Right lobe of liver (tissue), 6 donors: ENCODE data around the gene HIGD2A. TPM values are rescaled to one million over a fixed set of nuclear protein-coding genes. Genes with fewer than 3 reads are reported as not detected.

ENCODE experiments used
- ATAC-seq, 4 donors: fragments of 200-7000 bp; cut with Tn5 transposase; one replicate each; pipeline ENCODE4 v1.9.1; 2020; ENCODE audit warnings: mild to moderate bottlenecking in 4 of 4, moderate library complexity in 4 of 4
- DNase-seq, 3 donors: peaks; one replicate each; pipeline ENCODE4 v3.0.0-alpha.2; 2020
- H3K27ac ChIP-seq, 3 donors: fragments of 200-600 bp; one replicate each; pipeline ENCODE4 v1.8.0; 2022
- H3K27me3 ChIP-seq, 2 donors: fragments of 200-600 bp; one replicate each; pipeline ENCODE4 v1.8.0; 2022
- H3K36me3 ChIP-seq, 4 donors: fragments of 200-600 bp; sonication (generic) in 1 of 4; one replicate each; pipeline versions ENCODE4 v1.5.1 to v1.8.0; 2017 to 2022; ENCODE audit warnings: control low read depth in 1 of 4
- H3K4me1 ChIP-seq, 4 donors: fragments of 200-600 bp; sonication (generic) in 1 of 4; one replicate each; pipeline versions ENCODE4 v1.5.1 to v1.8.0; 2017 to 2022; ENCODE audit warnings: control low read depth in 1 of 4
- H3K4me3 ChIP-seq, 3 donors: fragments of 200-600 bp; one replicate each; pipeline ENCODE4 v1.8.0; 2022
- H3K9me3 ChIP-seq, 4 donors: fragments of 200-600 bp; sonication (generic) in 1 of 4; one replicate each; pipeline versions ENCODE4 v1.5.1 to v1.8.0; 2017 to 2022; ENCODE audit warnings: control low read depth in 1 of 4
- POLR2A ChIP-seq: fragments of 450-650 bp; IDR thresholded peaks from one replicate; pipeline ENCODE4 v1.6.1; 2017; ENCODE audit warnings: antibody characterized with exemption, mild to moderate bottlenecking
- WGBS: methylation state at CpG from one replicate; pipeline ENCODE4 v1.1.6; 2018; ENCODE audit warnings: low coverage, low lambda C conversion rate; ENCODE audit not compliant: insufficient coverage; ENCODE audit errors: missing lambda C conversion rate; 5-methylcytosine and 5-hydroxymethylcytosine counted together
- intact Hi-C, 2 donors: fragments of 100-400 bp; cut with DNase I; formaldehyde crosslinking; loops; one replicate each; pipeline versions ENCODE4 v1.11.2 to v1.14.1; 2022
- total RNA-seq, 6 experiments: library from RNA; depleted of rRNA in 2 of 6; stranded (reverse); fragments of >200 nt in 2 of 6; fragmentation: NEBNext Ultra II Directional in 3 of 6; extraction: Animal tissue kit (Norgen Biotek cat#: 25700) in 3 of 6; gene quantifications; one replicate each; pipeline versions ENCODE4 v1.1.0 to v1.2.4, GENCODE V29; 2016 to 2023
- TF ChIP-seq, protein P1 (sequence below), 4 donors: fragments of 200-600 bp in 3 of 4; fragments of 450-650 bp in 1 of 4; IDR thresholded peaks; one replicate each; pipeline versions ENCODE4 v1.5.1 to v1.8.0; 2016 to 2022; ENCODE audit warnings: antibody characterized with exemption in 4 of 4, mild to moderate bottlenecking in 2 of 4
- donor health status: DM: no; HTN: yes; CAD: no.
- donor health status: DM: no; HTN: no; CAD: no.
- donor health status: DM: no; HTN: no; CAD: no.
- donor health status: DM: no; HTN: yes; CAD: no.
- donor health status: DM: no; HTN: yes; CAD: no.

HIGD2A gene
- total RNA-seq, 6 experiments from 2014 or later: 39.0 to 107 (median 56.5) TPM

DNA sequence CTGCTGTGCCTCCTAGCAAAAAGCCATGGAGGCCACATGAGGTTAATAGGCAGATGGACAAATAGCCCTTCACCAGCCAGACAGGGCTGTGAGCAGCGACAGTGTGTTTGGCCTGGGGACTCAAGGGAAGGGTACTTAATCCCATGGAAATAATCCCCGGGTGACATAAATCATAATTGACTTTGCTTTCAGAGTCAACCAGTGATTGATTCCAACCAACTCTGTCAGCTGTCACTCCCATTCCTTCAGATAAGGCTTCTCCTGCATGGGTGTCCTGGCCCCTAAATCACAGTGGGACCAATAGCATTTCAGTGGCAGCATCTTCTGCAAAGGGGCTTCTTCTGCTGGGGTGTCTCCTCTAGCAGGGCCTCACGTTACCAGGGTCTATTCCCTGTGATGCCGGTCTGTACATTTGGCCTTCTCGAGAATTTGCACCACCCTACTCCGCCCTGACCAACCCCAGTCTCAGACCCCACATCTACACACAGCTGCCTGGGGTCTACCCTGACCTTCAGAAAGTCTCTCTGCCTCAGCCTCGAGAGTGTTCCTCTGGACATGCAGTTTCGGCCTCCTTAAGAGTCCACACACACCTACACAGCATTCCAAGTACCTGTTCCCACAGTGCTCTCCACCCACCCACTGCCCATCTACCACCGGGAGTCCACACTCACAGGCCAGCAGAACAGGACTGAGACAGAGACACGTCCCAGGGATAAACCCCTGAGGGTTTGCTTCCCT lies 24.1 kb downstream of the HIGD2A start:
- Histone ChIP-seq H3K27me3 (no peaks in the 10 kb centered on the region), H3K4me1 (peaks cover 0 to 21% (median 2%) of the 10 kb centered on the region in 4 donors), H3K4me3 (no peak overlapping the region), H3K9me3 (no peaks in the 10 kb centered on the region), H3K27ac (no peak overlapping the region), H3K36me3 (peaks cover 2 to 8% (median 4%) of the 10 kb centered on the region in 4 donors)
- TF ChIP-seq POLR2A: no peak
- TF ChIP-seq, protein P1, sequence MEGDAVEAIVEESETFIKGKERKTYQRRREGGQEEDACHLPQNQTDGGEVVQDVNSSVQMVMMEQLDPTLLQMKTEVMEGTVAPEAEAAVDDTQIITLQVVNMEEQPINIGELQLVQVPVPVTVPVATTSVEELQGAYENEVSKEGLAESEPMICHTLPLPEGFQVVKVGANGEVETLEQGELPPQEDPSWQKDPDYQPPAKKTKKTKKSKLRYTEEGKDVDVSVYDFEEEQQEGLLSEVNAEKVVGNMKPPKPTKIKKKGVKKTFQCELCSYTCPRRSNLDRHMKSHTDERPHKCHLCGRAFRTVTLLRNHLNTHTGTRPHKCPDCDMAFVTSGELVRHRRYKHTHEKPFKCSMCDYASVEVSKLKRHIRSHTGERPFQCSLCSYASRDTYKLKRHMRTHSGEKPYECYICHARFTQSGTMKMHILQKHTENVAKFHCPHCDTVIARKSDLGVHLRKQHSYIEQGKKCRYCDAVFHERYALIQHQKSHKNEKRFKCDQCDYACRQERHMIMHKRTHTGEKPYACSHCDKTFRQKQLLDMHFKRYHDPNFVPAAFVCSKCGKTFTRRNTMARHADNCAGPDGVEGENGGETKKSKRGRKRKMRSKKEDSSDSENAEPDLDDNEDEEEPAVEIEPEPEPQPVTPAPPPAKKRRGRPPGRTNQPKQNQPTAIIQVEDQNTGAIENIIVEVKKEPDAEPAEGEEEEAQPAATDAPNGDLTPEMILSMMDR (IDR thresholded peaks at IDR 0.05): no peak
- ATAC-seq (no peak), DNase-seq (no peak)
- 92% methylated on average over 2 of the region's 10 CpGs for WGBS
- intact Hi-C loops: loop anchor here in 1 of 2 donors (10.0 kb wide), 1 partner anchor 242 kb away; no protein-coding TSS in a partner anchor

DNA sequence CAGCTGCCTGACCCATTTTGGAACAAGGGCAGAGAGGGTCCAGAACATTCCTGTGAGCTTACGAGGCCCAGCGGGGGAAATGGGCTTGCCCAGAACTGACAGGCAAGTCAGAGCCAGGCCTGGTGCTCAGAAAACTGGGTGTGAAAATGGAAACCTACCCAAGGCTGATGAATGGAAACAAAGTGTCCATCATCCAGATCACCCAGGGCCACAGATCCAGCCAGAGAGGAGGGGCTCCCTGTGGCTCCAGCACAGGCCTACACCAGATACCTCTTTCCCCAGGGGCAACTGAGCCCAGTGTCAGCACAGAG lies 24.7 kb downstream of the HIGD2A start:
- no peak for TF ChIP-seq POLR2A
- TF ChIP-seq, protein P1 (IDR thresholded peaks at IDR 0.05): no peak
- Histone ChIP-seq H3K36me3 (peaks cover 0 to 8% (median 4%) of the 10 kb centered on the region in 4 donors), H3K9me3 (no peaks in the 10 kb centered on the region), H3K4me1 (peaks cover 0 to 21% (median 2%) of the 10 kb centered on the region in 4 donors), H3K27ac (no peak overlapping the region), H3K4me3 (no peak overlapping the region), H3K27me3 (no peaks in the 10 kb centered on the region)
- DNase-seq (no peak), ATAC-seq (no peak)
- intact Hi-C loops: loop anchor here in 1 of 2 donors (10.0 kb wide), 1 partner anchor 242 kb away; no protein-coding TSS in a partner anchor
- WGBS: 80% methylated on average over 1 of the region's 2 CpGs

DNA sequence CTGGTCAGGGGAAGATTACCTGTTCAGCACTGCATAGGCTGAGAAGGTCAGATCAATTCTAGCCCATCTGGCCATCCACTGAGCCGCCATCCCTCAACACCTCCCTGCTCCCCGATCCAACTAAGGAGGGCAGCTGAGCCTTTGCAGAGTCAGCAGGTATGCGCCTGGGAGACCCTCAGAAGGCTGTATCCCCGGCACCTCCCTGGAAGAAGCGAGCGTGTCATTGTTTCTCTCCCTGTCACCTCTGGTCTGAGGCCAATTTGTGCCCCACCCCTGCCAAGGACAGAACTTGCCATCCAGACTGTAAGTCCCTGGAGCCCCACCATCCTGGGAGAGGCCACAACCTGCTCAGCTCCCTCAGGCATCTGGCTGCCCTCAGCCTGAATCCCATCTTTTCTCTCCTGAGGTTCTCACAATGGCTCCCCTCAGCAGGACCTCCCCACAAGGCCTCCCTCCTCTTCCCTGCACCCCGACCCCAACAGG lies 25.2 kb downstream of the HIGD2A start:
- WGBS: no CpG with 5 or more reads among the region's 7 CpGs
- ATAC-seq (no peak), DNase-seq (no peak)
- TF ChIP-seq, protein P1 (IDR thresholded peaks at IDR 0.05): no peak
- TF ChIP-seq POLR2A: no peak
- H3K4me1 ChIP-seq: peaks cover 0 to 21% (median 2%) of the 10 kb centered on the region in 4 donors
- intact Hi-C loops: loop anchor here in 1 of 2 donors (10.0 kb wide), 1 partner anchor 241 kb away; no protein-coding TSS in a partner anchor
- H3K27ac ChIP-seq: no peak overlapping the region
- H3K9me3 ChIP-seq: no peaks in the 10 kb centered on the region
- H3K4me3 ChIP-seq: no peak overlapping the region
- H3K27me3 ChIP-seq: no peaks in the 10 kb centered on the region
- H3K36me3 ChIP-seq: peaks cover 0 to 8% (median 4%) of the 10 kb centered on the region in 4 donors

DNA sequence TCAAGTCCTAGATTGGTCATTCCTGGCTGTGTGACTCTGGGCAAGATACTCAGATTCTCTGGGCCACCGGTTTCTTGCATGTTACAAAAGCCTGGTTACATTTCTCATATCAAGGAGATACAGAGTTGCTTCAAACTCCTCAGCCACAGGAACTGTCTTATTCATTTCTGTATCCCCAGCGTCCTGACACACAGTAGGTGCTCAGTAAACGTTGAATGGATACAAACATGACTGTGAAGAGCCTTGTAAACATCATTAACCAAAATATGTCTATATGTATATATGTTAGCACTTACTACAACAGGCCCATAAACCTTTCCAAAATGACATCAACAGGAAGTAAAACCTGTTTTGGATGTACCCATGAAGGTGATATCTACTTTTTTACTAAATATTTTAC lies 26.2 kb downstream of the HIGD2A start:
- intact Hi-C loops: loop anchor here in 1 of 2 donors (10.0 kb wide), 1 partner anchor 240 kb away; no protein-coding TSS in a partner anchor
- ATAC-seq (no peak), DNase-seq (no peak)
- Histone ChIP-seq H3K27me3 (no peaks in the 10 kb centered on the region), H3K4me3 (no peak overlapping the region), H3K4me1 (peaks cover 0 to 21% (median 2%) of the 10 kb centered on the region in 4 donors), H3K27ac (no peak overlapping the region), H3K36me3 (peaks cover 0 to 4% (median 4%) of the 10 kb centered on the region in 4 donors), H3K9me3 (no peaks in the 10 kb centered on the region)
- TF ChIP-seq, protein P1 (IDR thresholded peaks at IDR 0.05): no peak
- WGBS: 36% methylated on average over 2 of the region's 3 CpGs
